ENCODE results near the gene DCUN1D4.

The DCUN1D4 gene

DNA sequence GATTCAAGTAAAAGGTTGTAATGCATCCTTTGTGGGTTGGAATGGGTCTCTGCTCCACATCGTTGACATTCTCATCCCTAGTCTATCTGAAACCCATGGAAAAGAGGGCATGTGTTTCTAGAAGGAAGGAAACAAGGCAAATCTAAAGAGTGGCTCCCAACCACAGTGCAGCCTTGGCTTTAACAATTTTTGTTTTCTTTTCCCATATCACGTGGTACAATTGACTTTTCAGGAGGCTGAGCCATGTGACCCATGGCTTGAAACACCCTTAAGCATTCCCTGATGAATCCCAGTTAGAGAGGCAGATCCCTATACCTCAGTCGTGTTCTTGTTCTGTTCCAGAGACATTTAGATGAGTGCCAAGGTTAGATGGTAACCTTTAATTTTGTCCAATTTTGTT lies 12.8 kb downstream of the DCUN1D4 start:
- H3K27ac ChIP-seq = no peak overlapping the region
- no peak overlapping the region for H3K4me3 ChIP-seq (ENCODE audit: low read depth, low read length)

DNA sequence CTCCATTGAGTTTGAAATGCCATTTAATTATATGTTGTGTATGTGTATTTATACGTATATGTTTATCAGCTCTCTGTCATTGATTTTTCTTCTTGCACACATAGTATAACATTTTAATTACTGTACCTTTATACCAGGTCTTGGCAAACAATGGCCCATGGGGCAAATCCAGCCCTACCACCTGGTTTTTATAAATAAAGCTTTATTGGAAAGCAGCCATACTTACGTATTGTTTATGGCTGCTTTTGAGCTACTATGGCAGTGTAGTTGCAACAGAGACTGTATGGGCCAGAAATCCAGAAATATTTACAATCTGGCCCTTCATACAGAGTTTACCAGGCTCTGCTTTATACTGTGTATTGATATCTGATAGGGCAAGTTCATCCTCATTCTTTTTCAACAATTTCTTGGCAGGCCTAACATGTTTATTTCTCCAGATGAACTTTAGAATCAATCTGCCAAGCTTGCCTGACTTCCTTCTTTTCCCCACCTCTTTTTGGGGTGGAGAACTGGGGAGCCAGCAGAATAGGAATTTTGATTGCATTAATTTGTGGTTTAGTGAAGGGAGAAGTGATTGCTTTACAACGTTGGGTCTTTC lies 15.8 kb downstream of the DCUN1D4 start:
- TF ChIP-seq, protein P1, sequence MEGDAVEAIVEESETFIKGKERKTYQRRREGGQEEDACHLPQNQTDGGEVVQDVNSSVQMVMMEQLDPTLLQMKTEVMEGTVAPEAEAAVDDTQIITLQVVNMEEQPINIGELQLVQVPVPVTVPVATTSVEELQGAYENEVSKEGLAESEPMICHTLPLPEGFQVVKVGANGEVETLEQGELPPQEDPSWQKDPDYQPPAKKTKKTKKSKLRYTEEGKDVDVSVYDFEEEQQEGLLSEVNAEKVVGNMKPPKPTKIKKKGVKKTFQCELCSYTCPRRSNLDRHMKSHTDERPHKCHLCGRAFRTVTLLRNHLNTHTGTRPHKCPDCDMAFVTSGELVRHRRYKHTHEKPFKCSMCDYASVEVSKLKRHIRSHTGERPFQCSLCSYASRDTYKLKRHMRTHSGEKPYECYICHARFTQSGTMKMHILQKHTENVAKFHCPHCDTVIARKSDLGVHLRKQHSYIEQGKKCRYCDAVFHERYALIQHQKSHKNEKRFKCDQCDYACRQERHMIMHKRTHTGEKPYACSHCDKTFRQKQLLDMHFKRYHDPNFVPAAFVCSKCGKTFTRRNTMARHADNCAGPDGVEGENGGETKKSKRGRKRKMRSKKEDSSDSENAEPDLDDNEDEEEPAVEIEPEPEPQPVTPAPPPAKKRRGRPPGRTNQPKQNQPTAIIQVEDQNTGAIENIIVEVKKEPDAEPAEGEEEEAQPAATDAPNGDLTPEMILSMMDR (IDR thresholded peaks at IDR 0.05; ENCODE audit: low read depth, low read length) = no peak
- no peak for DNase-seq
- no peaks in the 10 kb centered on the region for H3K9me3 ChIP-seq (ENCODE audit: severe bottlenecking)
- no peak overlapping the region for H3K27ac ChIP-seq
- H3K4me3 ChIP-seq (ENCODE audit: low read depth, low read length) = no peak overlapping the region
- peaks cover 3% of the 10 kb centered on the region for H3K36me3 ChIP-seq
- no peaks in the 10 kb centered on the region for H3K27me3 ChIP-seq (ENCODE audit: insufficient read depth, low read depth, severe bottlenecking)

More for the DNA sequence above, 12.8 kb downstream of the DCUN1D4 start:
- Histone ChIP-seq H3K27me3 (ENCODE audit: insufficient read depth, low read depth, severe bottlenecking) (no peaks in the 10 kb centered on the region), H3K36me3 (peaks cover 3% of the 10 kb centered on the region), H3K9me3 (ENCODE audit: severe bottlenecking) (no peaks in the 10 kb centered on the region)
- DNase-seq = no peak
- TF ChIP-seq, protein P1 (IDR thresholded peaks at IDR 0.05; ENCODE audit: low read depth, low read length) = no peak

DNA sequence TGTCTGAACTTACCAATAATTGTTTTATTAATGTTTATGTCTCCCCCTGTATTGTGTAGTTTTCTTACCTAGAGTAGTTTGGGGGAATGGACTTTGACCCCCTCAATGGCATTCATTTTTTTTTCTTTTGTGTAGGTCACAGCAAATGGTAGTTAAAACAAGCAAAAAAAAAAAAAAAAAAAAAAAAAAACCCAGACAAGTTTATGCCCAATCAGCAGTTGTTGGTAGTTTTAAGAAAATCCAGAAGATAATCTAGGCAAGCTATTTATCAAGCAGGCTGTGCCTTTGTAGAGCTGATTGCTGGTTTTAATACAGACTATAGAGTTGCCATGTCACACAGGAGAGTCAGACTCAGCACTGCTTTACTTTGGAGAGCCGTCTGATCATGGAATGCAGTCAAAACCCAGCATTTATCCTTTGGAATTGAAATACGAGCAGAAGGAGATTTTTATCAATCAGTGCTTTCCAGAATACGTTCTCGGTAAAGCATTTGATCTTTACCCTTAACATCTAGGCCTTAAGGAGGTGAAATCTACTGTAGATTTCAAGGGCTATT lies 16.6 kb downstream of the DCUN1D4 start:
- Histone ChIP-seq H3K36me3 (peaks cover 4% of the 10 kb centered on the region), H3K4me3 (ENCODE audit: low read depth, low read length) (no peak overlapping the region), H3K27me3 (ENCODE audit: insufficient read depth, low read depth, severe bottlenecking) (no peaks in the 10 kb centered on the region), H3K27ac (no peak overlapping the region), H3K9me3 (ENCODE audit: severe bottlenecking) (no peaks in the 10 kb centered on the region)
- DNase-seq = no peak
- TF ChIP-seq, protein P1 (IDR thresholded peaks at IDR 0.05; ENCODE audit: low read depth, low read length) = no peak

DNA sequence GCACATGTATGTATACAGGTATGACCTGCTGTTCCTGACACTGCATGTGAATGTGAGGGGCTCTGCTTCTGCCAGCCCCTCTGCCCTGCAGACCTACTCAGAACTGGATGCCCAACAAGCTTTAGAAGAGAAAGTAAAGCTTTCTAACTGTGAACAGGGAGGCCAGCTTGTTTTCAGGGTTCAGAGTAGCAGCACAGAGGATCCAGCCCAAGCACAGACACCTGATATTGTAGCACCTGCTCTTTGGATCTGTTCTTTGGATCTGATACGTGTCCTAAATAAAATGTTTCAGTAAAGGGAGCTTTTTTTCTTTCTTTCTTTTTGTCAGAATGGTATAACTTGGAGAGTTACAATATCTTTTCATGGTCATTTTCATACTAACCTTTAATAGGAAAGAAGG lies 19.2 kb downstream of the DCUN1D4 start:
- Histone ChIP-seq H3K27me3 (ENCODE audit: insufficient read depth, low read depth, severe bottlenecking) (no peaks in the 10 kb centered on the region), H3K9me3 (ENCODE audit: severe bottlenecking) (no peaks in the 10 kb centered on the region), H3K36me3 (peaks cover 26% of the 10 kb centered on the region), H3K27ac (no peak overlapping the region), H3K4me3 (ENCODE audit: low read depth, low read length) (no peak overlapping the region)
- no peak for DNase-seq
- TF ChIP-seq, protein P1 (IDR thresholded peaks at IDR 0.05; ENCODE audit: low read depth, low read length) = no peak

DNA sequence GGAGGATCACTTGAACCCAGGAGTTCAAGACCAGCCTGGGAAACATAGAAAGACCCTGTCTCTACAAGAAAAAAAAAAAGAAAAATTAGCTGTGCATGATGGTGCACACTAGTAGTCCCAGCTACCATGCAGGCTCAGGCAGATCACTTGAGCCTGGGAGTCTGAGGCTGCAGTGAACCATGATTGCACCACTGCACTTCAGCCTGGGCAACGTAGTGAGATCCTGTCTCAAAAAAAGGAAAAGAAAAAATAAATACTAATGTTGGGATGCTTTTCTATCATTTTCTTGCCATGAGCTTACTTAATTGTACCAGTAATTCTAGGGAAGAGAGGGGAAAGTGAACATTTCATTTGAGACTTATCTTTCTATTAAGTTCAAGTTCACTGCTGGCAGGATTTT lies 19.8 kb downstream of the DCUN1D4 start:
- H3K27ac ChIP-seq = no peak overlapping the region
- peaks cover 32% of the 10 kb centered on the region for H3K36me3 ChIP-seq

More for the DNA sequence above, 19.8 kb downstream of the DCUN1D4 start:
- DNase-seq = no peak
- TF ChIP-seq, protein P1 (IDR thresholded peaks at IDR 0.05; ENCODE audit: low read depth, low read length) = no peak
- H3K4me3 ChIP-seq (ENCODE audit: low read depth, low read length) = no peak overlapping the region
- no peaks in the 10 kb centered on the region for H3K9me3 ChIP-seq (ENCODE audit: severe bottlenecking)
- no peaks in the 10 kb centered on the region for H3K27me3 ChIP-seq (ENCODE audit: insufficient read depth, low read depth, severe bottlenecking)

All from WERI-Rb-1 (cell line).